NCI-H82 treated with DMSO at 0.1 percent for 48 hours (cell line): ENCODE measurements around the gene CST9.
"Not testable (repeated sequence)": the region's sequence is repeated elsewhere in the genome, so short reads cannot be mapped to it uniquely, and the experiment has no call there.

Experiments used
- DNase-seq: peaks from one replicate; lab custom pipeline; 2025; ENCODE audit not compliant: unreplicated experiment; lab: John Stamatoyannopoulos, UW

CST9 gene

GRCh38 chr20:23588434-23589403 is 17.0 kb downstream of the CST9 start:
- no peak for DNase-seq

GRCh38 chr20:23587631-23588030 is 18.1 kb downstream of the CST9 start:
- no peak for DNase-seq

GRCh38 chr20:23586735-23587525 is 18.8 kb downstream of the CST9 start:
- DNase-seq = no peak

- DNase-seq = no peak
Observed at GRCh38 chr20:23585808-23586734, 19.6 kb downstream of the CST9 start.

- DNase-seq = no peak
Observed at GRCh38 chr20:23585449-23585807, 20.3 kb downstream of the CST9 start.

- DNase-seq = no peak
Observed at GRCh38 chr20:23584434-23585199, 21.1 kb downstream of the CST9 start.

- DNase-seq = no peak
Observed at GRCh38 chr20:23583526-23583925, 22.2 kb downstream of the CST9 start.

- no peak for DNase-seq
Observed at GRCh38 chr20:23582293-23582692, 23.4 kb downstream of the CST9 start.

- not testable (repeated sequence) for DNase-seq
Observed at GRCh38 chr20:23581833-23582232, 23.9 kb downstream of the CST9 start.

- DNase-seq = no peak
Observed at GRCh38 chr20:23574977-23575376, 30.7 kb downstream of the CST9 start.

GRCh38 chr20:23570178-23570760 is 35.4 kb downstream of the CST9 start:
- DNase-seq = no peak

- DNase-seq = no peak
Observed at GRCh38 chr20:23569570-23569969, 36.1 kb downstream of the CST9 start.

- DNase-seq = no peak
Observed at GRCh38 chr20:23568971-23569330, 36.8 kb downstream of the CST9 start.

GRCh38 chr20:23568320-23568970 is 37.3 kb downstream of the CST9 start, which contains the start of gene CST9L:
TSS of gene CST9L (minus strand) at chr20:23568484. CDS start at chr20:23568450, 34 bp downstream.
- DNase-seq = no peak

GRCh38 chr20:23566199-23566932 is 39.4 kb downstream of the CST9 start:
- no peak for DNase-seq

- DNase-seq = no peak
Observed at GRCh38 chr20:23565503-23566045, 40.1 kb downstream of the CST9 start.

- DNase-seq = no peak
Observed at GRCh38 chr20:23564927-23565326, 40.8 kb downstream of the CST9 start.

GRCh38 chr20:23562721-23563342 is 42.9 kb downstream of the CST9 start:
- no peak for DNase-seq
